ENCODE results near the gene TRIB2. TPM values are rescaled to one million over a fixed set of nuclear protein-coding genes. Genes with fewer than 3 reads are reported as not detected.

TRIB2 gene
- total and polyA plus RNA-seq, 2 donors from 2014 or later = 29.6 to 69.2 TPM

DNA sequence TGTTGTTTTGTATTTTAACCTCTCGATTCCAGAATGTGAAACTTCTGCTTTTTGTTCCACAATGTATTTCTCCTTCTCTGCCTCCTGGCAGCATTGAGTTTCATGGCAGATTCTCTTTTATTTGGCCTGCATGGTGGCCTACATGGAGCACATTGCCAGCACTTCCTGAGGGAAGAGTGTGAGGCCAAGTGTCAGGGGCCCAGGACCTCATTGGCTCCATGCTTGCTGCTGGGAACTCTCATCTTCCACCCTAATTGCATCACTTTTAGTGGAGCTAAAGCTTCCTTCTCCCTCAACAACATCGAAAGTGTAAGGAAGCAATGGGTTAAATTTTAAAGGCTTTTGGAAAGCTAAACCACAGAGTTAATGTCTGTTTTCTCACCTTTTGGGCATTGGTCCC, 9.5 kb downstream of the TRIB2 start:
- Histone ChIP-seq H3K9me3 (ENCODE audit: control insufficient read depth in 2 of 3, insufficient read depth in 1 of 3, low read length in 3 of 3) (no peaks in the 10 kb centered on the region), H3K9ac (ENCODE audit: low read length in 3 of 3) (peak overlapping the region in 1 of 3 donors; percentile 15), H3K36me3 (ENCODE audit: control insufficient read depth in 2 of 3, insufficient read depth in 3 of 3, low read length in 3 of 3) (peaks cover 11 to 15% (median 12%) of the 10 kb centered on the region in 3 donors), H3K4me1 (ENCODE audit: control insufficient read depth in 2 of 3, insufficient read depth in 2 of 3, low read depth in 1 of 3, low read length in 3 of 3) (peaks cover 2 to 46% (median 35%) of the 10 kb centered on the region in 3 donors), H3K27ac (ENCODE audit: low read depth in 2 of 2, low read length in 2 of 2) (peak overlapping the region in 1 of 2 donors; percentile 90), H3K27me3 (ENCODE audit: control insufficient read depth, insufficient read depth, low read length) (no peaks in the 10 kb centered on the region), H3K4me3 (ENCODE audit: low read length in 3 of 3) (no peak overlapping the region)
- intact Hi-C loops (cut with DNase I) = no loop called here
- TF ChIP-seq, protein P1, sequence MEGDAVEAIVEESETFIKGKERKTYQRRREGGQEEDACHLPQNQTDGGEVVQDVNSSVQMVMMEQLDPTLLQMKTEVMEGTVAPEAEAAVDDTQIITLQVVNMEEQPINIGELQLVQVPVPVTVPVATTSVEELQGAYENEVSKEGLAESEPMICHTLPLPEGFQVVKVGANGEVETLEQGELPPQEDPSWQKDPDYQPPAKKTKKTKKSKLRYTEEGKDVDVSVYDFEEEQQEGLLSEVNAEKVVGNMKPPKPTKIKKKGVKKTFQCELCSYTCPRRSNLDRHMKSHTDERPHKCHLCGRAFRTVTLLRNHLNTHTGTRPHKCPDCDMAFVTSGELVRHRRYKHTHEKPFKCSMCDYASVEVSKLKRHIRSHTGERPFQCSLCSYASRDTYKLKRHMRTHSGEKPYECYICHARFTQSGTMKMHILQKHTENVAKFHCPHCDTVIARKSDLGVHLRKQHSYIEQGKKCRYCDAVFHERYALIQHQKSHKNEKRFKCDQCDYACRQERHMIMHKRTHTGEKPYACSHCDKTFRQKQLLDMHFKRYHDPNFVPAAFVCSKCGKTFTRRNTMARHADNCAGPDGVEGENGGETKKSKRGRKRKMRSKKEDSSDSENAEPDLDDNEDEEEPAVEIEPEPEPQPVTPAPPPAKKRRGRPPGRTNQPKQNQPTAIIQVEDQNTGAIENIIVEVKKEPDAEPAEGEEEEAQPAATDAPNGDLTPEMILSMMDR (IDR thresholded peaks at IDR 0.05; ENCODE audit: borderline replicate concordance, extremely low read depth, insufficient read depth) = no peak
- FAIRE-seq (no peak), DNase-seq (no peak)

DNA sequence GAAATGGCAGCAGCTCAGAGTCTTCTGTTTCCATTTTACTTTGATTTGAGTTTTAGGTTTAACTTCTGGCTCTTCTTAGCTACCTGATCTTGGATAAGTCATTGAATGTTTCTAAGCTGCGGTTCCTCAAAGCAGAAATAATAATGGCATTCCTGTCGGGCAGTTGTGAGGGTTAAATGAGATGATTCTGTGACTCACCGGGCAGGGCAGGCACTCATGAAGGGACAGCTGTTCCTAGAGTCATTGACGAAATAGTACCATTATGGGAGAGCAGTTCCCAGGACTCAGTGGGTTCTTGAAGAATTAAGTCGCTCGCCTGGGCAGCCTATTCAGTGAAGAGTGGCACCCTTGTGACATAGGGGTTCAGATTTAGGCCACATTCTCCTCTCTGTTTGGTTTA, 10.3 kb downstream of the TRIB2 start:
- Histone ChIP-seq H3K27me3 (ENCODE audit: control insufficient read depth, insufficient read depth, low read length) (no peaks in the 10 kb centered on the region), H3K27ac (ENCODE audit: low read depth in 2 of 2, low read length in 2 of 2) (peak overlapping the region in 1 of 2 donors; percentile 90), H3K36me3 (ENCODE audit: control insufficient read depth in 2 of 3, insufficient read depth in 3 of 3, low read length in 3 of 3) (peaks cover 12 to 19% (median 15%) of the 10 kb centered on the region in 3 donors), H3K9ac (ENCODE audit: low read length in 3 of 3) (no peak overlapping the region), H3K4me1 (ENCODE audit: control insufficient read depth in 2 of 3, insufficient read depth in 2 of 3, low read depth in 1 of 3, low read length in 3 of 3) (peaks cover 2 to 47% (median 36%) of the 10 kb centered on the region in 3 donors), H3K4me3 (ENCODE audit: low read length in 3 of 3) (no peak overlapping the region), H3K9me3 (ENCODE audit: control insufficient read depth in 2 of 3, insufficient read depth in 1 of 3, low read length in 3 of 3) (no peaks in the 10 kb centered on the region)
- no peak for FAIRE-seq
- intact Hi-C loops (cut with DNase I) = no loop called here
- DNase-seq = peak in 1 of 5 donors; percentile 44
- TF ChIP-seq, protein P1 (IDR thresholded peaks at IDR 0.05; ENCODE audit: borderline replicate concordance, extremely low read depth, insufficient read depth) = no peak

DNA sequence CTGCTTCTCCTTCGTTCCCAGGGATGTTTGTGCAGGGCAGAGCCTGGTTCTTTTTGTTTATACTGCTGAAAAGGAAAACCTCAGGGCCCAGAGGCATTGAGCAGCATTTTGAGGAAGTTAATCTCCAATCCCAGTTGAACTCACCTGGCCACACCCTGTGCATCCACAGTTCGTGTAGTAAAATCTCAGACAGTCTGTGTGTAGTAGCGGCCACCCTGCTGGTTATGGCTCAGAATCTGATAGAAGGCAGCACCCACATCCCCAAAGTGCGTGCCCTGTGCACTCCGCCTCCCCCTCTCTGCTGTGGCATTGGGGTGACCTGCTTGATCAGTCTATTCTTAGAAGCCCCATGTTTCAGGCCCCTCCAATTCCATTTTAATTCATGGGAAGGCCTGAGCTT, 10.9 kb downstream of the TRIB2 start:
- Histone ChIP-seq H3K4me3 (ENCODE audit: low read length in 3 of 3) (no peak overlapping the region), H3K36me3 (ENCODE audit: control insufficient read depth in 2 of 3, insufficient read depth in 3 of 3, low read length in 3 of 3) (peaks cover 14 to 20% (median 15%) of the 10 kb centered on the region in 3 donors), H3K27ac (ENCODE audit: low read depth in 2 of 2, low read length in 2 of 2) (no peak overlapping the region), H3K4me1 (ENCODE audit: control insufficient read depth in 2 of 3, insufficient read depth in 2 of 3, low read depth in 1 of 3, low read length in 3 of 3) (peaks cover 2 to 51% (median 41%) of the 10 kb centered on the region in 3 donors), H3K9ac (ENCODE audit: low read length in 3 of 3) (no peak overlapping the region), H3K9me3 (ENCODE audit: control insufficient read depth in 2 of 3, insufficient read depth in 1 of 3, low read length in 3 of 3) (no peaks in the 10 kb centered on the region), H3K27me3 (ENCODE audit: control insufficient read depth, insufficient read depth, low read length) (no peaks in the 10 kb centered on the region)
- DNase-seq (peak in 1 of 5 donors; percentile 43), FAIRE-seq (no peak)
- intact Hi-C loops (cut with DNase I) = no loop called here
- TF ChIP-seq, protein P1 (IDR thresholded peaks at IDR 0.05; ENCODE audit: borderline replicate concordance, extremely low read depth, insufficient read depth) = no peak
